Measurements from ENCODE around the gene CYP4B1.

CYP4B1 gene

GRCh38 chr1:46805755-46806154, 6.9 kb downstream of the CYP4B1 start:
- H3K4me3 ChIP-seq (ENCODE audit: low read length in 2 of 2), result no peak overlapping the region
- H3K27ac ChIP-seq (ENCODE audit: low read depth in 2 of 2, low read length in 2 of 2), result peak overlapping the region in 1 of 2 donors; percentile 2
- H3K36me3 ChIP-seq (ENCODE audit: control insufficient read depth in 2 of 2, insufficient read depth in 2 of 2, low read length in 2 of 2), result no peaks in the 10 kb centered on the region
- H3K4me1 ChIP-seq (ENCODE audit: control insufficient read depth in 2 of 2, insufficient read depth in 2 of 2, low read length in 2 of 2), result no peaks in the 10 kb centered on the region
- H3K27me3 ChIP-seq (ENCODE audit: control insufficient read depth in 2 of 2, insufficient read depth in 2 of 2, low read length in 2 of 2), result no peaks in the 10 kb centered on the region
- no peaks in the 10 kb centered on the region for H3K9me3 ChIP-seq (ENCODE audit: control insufficient read depth in 2 of 2, low read length in 2 of 2)
- no peak overlapping the region for H3K9ac ChIP-seq (ENCODE audit: low read depth in 1 of 2, low read length in 2 of 2)

GRCh38 chr1:46806196-46807020, 7.6 kb downstream of the CYP4B1 start:
- no peaks in the 10 kb centered on the region for H3K9me3 ChIP-seq (ENCODE audit: control insufficient read depth in 2 of 2, low read length in 2 of 2)
- H3K4me3 ChIP-seq (ENCODE audit: low read length in 2 of 2), result no peak overlapping the region
- no peaks in the 10 kb centered on the region for H3K27me3 ChIP-seq (ENCODE audit: control insufficient read depth in 2 of 2, insufficient read depth in 2 of 2, low read length in 2 of 2)
- H3K36me3 ChIP-seq (ENCODE audit: control insufficient read depth in 2 of 2, insufficient read depth in 2 of 2, low read length in 2 of 2), result no peaks in the 10 kb centered on the region
- H3K4me1 ChIP-seq (ENCODE audit: control insufficient read depth in 2 of 2, insufficient read depth in 2 of 2, low read length in 2 of 2), result no peaks in the 10 kb centered on the region
- H3K9ac ChIP-seq (ENCODE audit: low read depth in 1 of 2, low read length in 2 of 2), result no peak overlapping the region
- peak overlapping the region in 1 of 2 donors; percentile 34 for H3K27ac ChIP-seq (ENCODE audit: low read depth in 2 of 2, low read length in 2 of 2)

- no peak overlapping the region for H3K4me3 ChIP-seq (ENCODE audit: low read length in 2 of 2)
- no peak overlapping the region for H3K9ac ChIP-seq (ENCODE audit: low read depth in 1 of 2, low read length in 2 of 2)
- peak overlapping the region in 1 of 2 donors; percentile 31 for H3K27ac ChIP-seq (ENCODE audit: low read depth in 2 of 2, low read length in 2 of 2)
- H3K4me1 ChIP-seq (ENCODE audit: control insufficient read depth in 2 of 2, insufficient read depth in 2 of 2, low read length in 2 of 2), result no peaks in the 10 kb centered on the region
- H3K36me3 ChIP-seq (ENCODE audit: control insufficient read depth in 2 of 2, insufficient read depth in 2 of 2, low read length in 2 of 2), result no peaks in the 10 kb centered on the region
- no peaks in the 10 kb centered on the region for H3K9me3 ChIP-seq (ENCODE audit: control insufficient read depth in 2 of 2, low read length in 2 of 2)
- no peaks in the 10 kb centered on the region for H3K27me3 ChIP-seq (ENCODE audit: control insufficient read depth in 2 of 2, insufficient read depth in 2 of 2, low read length in 2 of 2)
Observed at GRCh38 chr1:46807046-46807972, 8.5 kb downstream of the CYP4B1 start.

- Histone ChIP-seq H3K4me3 (ENCODE audit: low read length in 2 of 2) (no peak overlapping the region), H3K27ac (ENCODE audit: low read depth in 2 of 2, low read length in 2 of 2) (no peak overlapping the region), H3K27me3 (ENCODE audit: control insufficient read depth in 2 of 2, insufficient read depth in 2 of 2, low read length in 2 of 2) (no peaks in the 10 kb centered on the region), H3K4me1 (ENCODE audit: control insufficient read depth in 2 of 2, insufficient read depth in 2 of 2, low read length in 2 of 2) (no peaks in the 10 kb centered on the region), H3K9ac (ENCODE audit: low read depth in 1 of 2, low read length in 2 of 2) (no peak overlapping the region), H3K36me3 (ENCODE audit: control insufficient read depth in 2 of 2, insufficient read depth in 2 of 2, low read length in 2 of 2) (no peaks in the 10 kb centered on the region), H3K9me3 (ENCODE audit: control insufficient read depth in 2 of 2, low read length in 2 of 2) (no peaks in the 10 kb centered on the region)
Observed at GRCh38 chr1:46809071-46809470, 10.2 kb downstream of the CYP4B1 start.

GRCh38 chr1:46809904-46810303, 11.1 kb downstream of the CYP4B1 start:
- no peak overlapping the region for H3K4me3 ChIP-seq (ENCODE audit: low read length in 2 of 2)
- no peak overlapping the region for H3K9ac ChIP-seq (ENCODE audit: low read depth in 1 of 2, low read length in 2 of 2)
- H3K36me3 ChIP-seq (ENCODE audit: control insufficient read depth in 2 of 2, insufficient read depth in 2 of 2, low read length in 2 of 2), result no peaks in the 10 kb centered on the region
- no peaks in the 10 kb centered on the region for H3K27me3 ChIP-seq (ENCODE audit: control insufficient read depth in 2 of 2, insufficient read depth in 2 of 2, low read length in 2 of 2)
- H3K9me3 ChIP-seq (ENCODE audit: control insufficient read depth in 2 of 2, low read length in 2 of 2), result no peaks in the 10 kb centered on the region
- no peak overlapping the region for H3K27ac ChIP-seq (ENCODE audit: low read depth in 2 of 2, low read length in 2 of 2)
- no peaks in the 10 kb centered on the region for H3K4me1 ChIP-seq (ENCODE audit: control insufficient read depth in 2 of 2, insufficient read depth in 2 of 2, low read length in 2 of 2)

- Histone ChIP-seq H3K4me1 (ENCODE audit: control insufficient read depth in 2 of 2, insufficient read depth in 2 of 2, low read length in 2 of 2) (no peaks in the 10 kb centered on the region), H3K9me3 (ENCODE audit: control insufficient read depth in 2 of 2, low read length in 2 of 2) (no peaks in the 10 kb centered on the region), H3K27ac (ENCODE audit: low read depth in 2 of 2, low read length in 2 of 2) (no peak overlapping the region), H3K36me3 (ENCODE audit: control insufficient read depth in 2 of 2, insufficient read depth in 2 of 2, low read length in 2 of 2) (no peaks in the 10 kb centered on the region), H3K9ac (ENCODE audit: low read depth in 1 of 2, low read length in 2 of 2) (no peak overlapping the region), H3K4me3 (ENCODE audit: low read length in 2 of 2) (no peak overlapping the region), H3K27me3 (ENCODE audit: control insufficient read depth in 2 of 2, insufficient read depth in 2 of 2, low read length in 2 of 2) (no peaks in the 10 kb centered on the region)
Observed at GRCh38 chr1:46810596-46810995, 11.8 kb downstream of the CYP4B1 start.

GRCh38 chr1:46811053-46811452, 12.2 kb downstream of the CYP4B1 start:
- Histone ChIP-seq H3K4me3 (ENCODE audit: low read length in 2 of 2) (no peak overlapping the region), H3K36me3 (ENCODE audit: control insufficient read depth in 2 of 2, insufficient read depth in 2 of 2, low read length in 2 of 2) (no peaks in the 10 kb centered on the region), H3K4me1 (ENCODE audit: control insufficient read depth in 2 of 2, insufficient read depth in 2 of 2, low read length in 2 of 2) (no peaks in the 10 kb centered on the region), H3K9me3 (ENCODE audit: control insufficient read depth in 2 of 2, low read length in 2 of 2) (no peaks in the 10 kb centered on the region), H3K9ac (ENCODE audit: low read depth in 1 of 2, low read length in 2 of 2) (no peak overlapping the region), H3K27me3 (ENCODE audit: control insufficient read depth in 2 of 2, insufficient read depth in 2 of 2, low read length in 2 of 2) (no peaks in the 10 kb centered on the region), H3K27ac (ENCODE audit: low read depth in 2 of 2, low read length in 2 of 2) (no peak overlapping the region)

GRCh38 chr1:46812065-46812963, 13.5 kb downstream of the CYP4B1 start:
- Histone ChIP-seq H3K9ac (ENCODE audit: low read depth in 1 of 2, low read length in 2 of 2) (no peak overlapping the region), H3K9me3 (ENCODE audit: control insufficient read depth in 2 of 2, low read length in 2 of 2) (no peaks in the 10 kb centered on the region), H3K4me1 (ENCODE audit: control insufficient read depth in 2 of 2, insufficient read depth in 2 of 2, low read length in 2 of 2) (no peaks in the 10 kb centered on the region), H3K27me3 (ENCODE audit: control insufficient read depth in 2 of 2, insufficient read depth in 2 of 2, low read length in 2 of 2) (no peaks in the 10 kb centered on the region), H3K36me3 (ENCODE audit: control insufficient read depth in 2 of 2, insufficient read depth in 2 of 2, low read length in 2 of 2) (no peaks in the 10 kb centered on the region), H3K27ac (ENCODE audit: low read depth in 2 of 2, low read length in 2 of 2) (no peak overlapping the region), H3K4me3 (ENCODE audit: low read length in 2 of 2) (no peak overlapping the region)

GRCh38 chr1:46812996-46813857, 14.4 kb downstream of the CYP4B1 start:
- no peaks in the 10 kb centered on the region for H3K9me3 ChIP-seq (ENCODE audit: control insufficient read depth in 2 of 2, low read length in 2 of 2)
- no peak overlapping the region for H3K4me3 ChIP-seq (ENCODE audit: low read length in 2 of 2)
- H3K27ac ChIP-seq (ENCODE audit: low read depth in 2 of 2, low read length in 2 of 2), result no peak overlapping the region
- no peaks in the 10 kb centered on the region for H3K36me3 ChIP-seq (ENCODE audit: control insufficient read depth in 2 of 2, insufficient read depth in 2 of 2, low read length in 2 of 2)
- H3K9ac ChIP-seq (ENCODE audit: low read depth in 1 of 2, low read length in 2 of 2), result no peak overlapping the region
- H3K27me3 ChIP-seq (ENCODE audit: control insufficient read depth in 2 of 2, insufficient read depth in 2 of 2, low read length in 2 of 2), result no peaks in the 10 kb centered on the region
- H3K4me1 ChIP-seq (ENCODE audit: control insufficient read depth in 2 of 2, insufficient read depth in 2 of 2, low read length in 2 of 2), result no peaks in the 10 kb centered on the region

Data from mucosa of rectum (tissue), 2 donors.